SK-N-SH treated with all-trans-retinoic acid at 6 μM for 48 hours (cell line): ENCODE measurements around the gene ALDH1B1.

Experiments used
- ATAC-seq: fragments of 200-7000 bp; cut with Tn5 transposase; 3 replicates; pipeline ENCODE4 v1.9.1; 2020; ENCODE audit warnings: mild to moderate bottlenecking, moderate library complexity
- ARNTL ChIP-seq: fragments of 450-650 bp; formaldehyde crosslinking; IDR thresholded peaks from 2 replicates; pipeline ENCODE4 v1.5.0; 2020; ENCODE audit warnings: low read depth, mild to moderate bottlenecking, moderate library complexity, borderline replicate concordance
- BACH2 ChIP-seq: fragments of 250-450 bp; sonication (Bioruptor Pico); IDR thresholded peaks from 2 replicates; pipeline ENCODE4 v1.9.0; 2021; ENCODE audit warnings: mild to moderate bottlenecking, borderline replicate concordance
- CREB5 ChIP-seq: fragments of 250-450 bp; sonication (Bioruptor Pico); IDR thresholded peaks from 2 replicates; pipeline ENCODE4 v1.5.1; 2020; ENCODE audit warnings: low read depth, mild to moderate bottlenecking, moderate library complexity
- CSRNP3 ChIP-seq: fragments of 250-450 bp; sonication (Bioruptor Pico); IDR thresholded peaks from 2 replicates; pipeline ENCODE4 v1.5.1; 2021; ENCODE audit warnings: mild to moderate bottlenecking, moderate library complexity
- ESRRG ChIP-seq: fragments of 250-450 bp; sonication (Bioruptor Pico); IDR thresholded peaks from 2 replicates; pipeline ENCODE4 v1.6.1; 2021; ENCODE audit warnings: mild to moderate bottlenecking
- GLIS3 ChIP-seq: fragments of 250-450 bp; sonication (Bioruptor Pico); IDR thresholded peaks from 2 replicates; pipeline ENCODE4 v1.5.0; 2020; ENCODE audit warnings: mild to moderate bottlenecking, moderate library complexity
- ISL1 ChIP-seq: fragments of 250-450 bp; sonication (Bioruptor Pico); IDR thresholded peaks from 2 replicates; pipeline ENCODE4 v2.1.2; 2022; ENCODE audit warnings: mild to moderate bottlenecking, moderate library complexity
- OSR1 ChIP-seq: fragments of 250-450 bp; sonication (Bioruptor Pico); IDR thresholded peaks from 2 replicates; pipeline ENCODE4 v1.8.0; 2022; ENCODE audit warnings: moderate library complexity, mild to moderate bottlenecking, inconsistent platforms
- PATZ1 ChIP-seq: fragments of 250-450 bp; sonication (Bioruptor Pico); IDR thresholded peaks from 2 replicates; pipeline ENCODE4 v1.8.0; 2020; ENCODE audit warnings: mild to moderate bottlenecking, moderate library complexity, borderline replicate concordance
- POU6F1 ChIP-seq: fragments of 250-450 bp; sonication (Bioruptor Pico); IDR thresholded peaks from 2 replicates; pipeline ENCODE4 v1.8.0; 2021; ENCODE audit warnings: low read depth, mild to moderate bottlenecking, moderate library complexity, borderline replicate concordance
- PPARA ChIP-seq: fragments of 250-450 bp; sonication (Bioruptor Pico); IDR thresholded peaks from 2 replicates; pipeline ENCODE4 v1.5.0; 2020; ENCODE audit warnings: mild to moderate bottlenecking, borderline replicate concordance
- RARB ChIP-seq: fragments of 250-450 bp; sonication (Bioruptor Pico); IDR thresholded peaks from 2 replicates; pipeline ENCODE4 v1.8.0; 2021; ENCODE audit warnings: mild to moderate bottlenecking, moderate library complexity
- SNAI2 ChIP-seq: fragments of 250-450 bp; sonication (Bioruptor Pico); IDR thresholded peaks from 2 replicates; pipeline ENCODE4 v1.5.0; 2020; ENCODE audit warnings: mild to moderate bottlenecking, moderate library complexity
- TCF4 ChIP-seq: fragments of 250-450 bp; sonication (Bioruptor Pico); IDR thresholded peaks from 2 replicates; pipeline ENCODE4 v1.8.0; 2021; ENCODE audit warnings: mild to moderate bottlenecking, moderate library complexity, borderline replicate concordance
- TOX ChIP-seq: fragments of 250-450 bp; sonication (Bioruptor Pico); IDR thresholded peaks from 2 replicates; pipeline ENCODE4 v1.8.0; 2021; ENCODE audit warnings: mild to moderate bottlenecking, moderate library complexity, borderline replicate concordance
- TSHZ2 ChIP-seq: fragments of 250-450 bp; sonication (Bioruptor Pico); IDR thresholded peaks from 2 replicates; pipeline ENCODE4 v1.5.0; 2020; ENCODE audit warnings: mild to moderate bottlenecking, moderate library complexity
- ZC3H10 ChIP-seq: fragments of 250-450 bp; sonication (Bioruptor Pico); IDR thresholded peaks from 2 replicates; pipeline ENCODE4 v1.5.1; 2021; ENCODE audit warnings: mild to moderate bottlenecking, moderate library complexity
- ZFP3 ChIP-seq: fragments of 250-450 bp; sonication (Bioruptor Pico); IDR thresholded peaks from 2 replicates; pipeline ENCODE4 v1.5.0; 2020; ENCODE audit warnings: mild to moderate bottlenecking, moderate library complexity
- ZFP30 ChIP-seq: fragments of 450-650 bp; formaldehyde crosslinking; IDR thresholded peaks from 2 replicates; pipeline ENCODE4 v1.5.0; 2022; ENCODE audit warnings: mild to moderate bottlenecking, moderate library complexity
- ZNF565 ChIP-seq: fragments of 450-650 bp; formaldehyde crosslinking; conservative IDR thresholded peaks from 2 replicates; pipeline ENCODE4 v1.5.0; 2020; ENCODE audit warnings: low read depth, mild to moderate bottlenecking, moderate library complexity
- ZNF70 ChIP-seq: fragments of 450-650 bp; formaldehyde crosslinking; IDR thresholded peaks from 2 replicates; pipeline ENCODE4 v1.5.0; 2020; ENCODE audit warnings: mild to moderate bottlenecking, moderate library complexity
- ZNF8 ChIP-seq: fragments of 450-650 bp; formaldehyde crosslinking; IDR thresholded peaks from 2 replicates; pipeline ENCODE4 v1.5.0; 2020; ENCODE audit warnings: mild to moderate bottlenecking, moderate library complexity

Gene ALDH1B1

GRCh38 chr9:38414040-38414723 is 21.7 kb downstream of the ALDH1B1 start:
- TF ChIP-seq SNAI2 (CRISPR knock-in tag): no peak
- no peak for TF ChIP-seq ZFP3
- TF ChIP-seq ZC3H10 (CRISPR knock-in tag): no peak
- no peak for ATAC-seq

GRCh38 chr9:38415856-38416255 is 23.4 kb downstream of the ALDH1B1 start:
- no peak for ATAC-seq
- no peak for TF ChIP-seq ZNF565 (CRISPR knock-in tag)
- no peak for TF ChIP-seq CREB5 (CRISPR knock-in tag)
- TF ChIP-seq ESRRG (CRISPR knock-in tag): no peak
- no peak for TF ChIP-seq BACH2 (CRISPR knock-in tag)
- no peak for TF ChIP-seq ARNTL (CRISPR knock-in tag)
- TF ChIP-seq ZNF8 (CRISPR knock-in tag): no peak
- no peak for TF ChIP-seq CSRNP3
- no peak for TF ChIP-seq POU6F1 (CRISPR knock-in tag)
- no peak for TF ChIP-seq PPARA (CRISPR knock-in tag)

GRCh38 chr9:38416461-38416860 is 24.0 kb downstream of the ALDH1B1 start:
- no peak for ATAC-seq
- TF ChIP-seq CSRNP3: no peak
- TF ChIP-seq ZNF70 (CRISPR knock-in tag): no peak
- TF ChIP-seq ZNF8 (CRISPR knock-in tag): no peak
- no peak for TF ChIP-seq GLIS3 (CRISPR knock-in tag)
- TF ChIP-seq ZNF565 (CRISPR knock-in tag): no peak
- TF ChIP-seq OSR1: no peak
- TF ChIP-seq BACH2 (CRISPR knock-in tag): no peak
- TF ChIP-seq, all 23 proteins: peak for 0

GRCh38 chr9:38417003-38417945 is 24.8 kb downstream of the ALDH1B1 start:
- peak; percentile 74 for ATAC-seq
- TF ChIP-seq BACH2 (CRISPR knock-in tag) (no peak), SNAI2 (CRISPR knock-in tag) (no peak), GLIS3 (CRISPR knock-in tag) (no peak), ISL1 (no peak), PPARA (CRISPR knock-in tag) (no peak), TOX (CRISPR knock-in tag) (no peak), PATZ1 (CRISPR knock-in tag) (no peak), ARNTL (CRISPR knock-in tag) (no peak), TCF4 (CRISPR knock-in tag) (no peak), ZFP30 (no peak), RARB (CRISPR knock-in tag) (no peak), CREB5 (CRISPR knock-in tag) (no peak), TSHZ2 (CRISPR knock-in tag) (no peak)
